Adrenal gland (tissue), 5 donors: Measurements from ENCODE around the gene HIBADH.

Experiments used
- POLR2A ChIP-seq, 2 donors: fragments of 450-650 bp; IDR thresholded peaks; one replicate each; pipeline ENCODE4 v1.6.1; 2017; ENCODE audit warnings: antibody characterized with exemption in 2 of 2, mild to moderate bottlenecking in 2 of 2, moderate library complexity in 1 of 2
- TF ChIP-seq, protein P1 (sequence below), 6 experiments: fragments of 450-650 bp in 4 of 6; fragments of 200-600 bp in 2 of 6; sonication (generic) in 1 of 6; IDR thresholded peaks; 1 replicate in 5 of 6; 2 replicates in 1 of 6; pipeline versions ENCODE4 v1.5.1 to v1.8.0; 2016 to 2021; ENCODE audit warnings: antibody characterized with exemption in 6 of 6, mild to moderate bottlenecking in 2 of 6, moderate library complexity in 1 of 6
- donor health status: DM: no; HTN: no; CAD: no.

DNA sequence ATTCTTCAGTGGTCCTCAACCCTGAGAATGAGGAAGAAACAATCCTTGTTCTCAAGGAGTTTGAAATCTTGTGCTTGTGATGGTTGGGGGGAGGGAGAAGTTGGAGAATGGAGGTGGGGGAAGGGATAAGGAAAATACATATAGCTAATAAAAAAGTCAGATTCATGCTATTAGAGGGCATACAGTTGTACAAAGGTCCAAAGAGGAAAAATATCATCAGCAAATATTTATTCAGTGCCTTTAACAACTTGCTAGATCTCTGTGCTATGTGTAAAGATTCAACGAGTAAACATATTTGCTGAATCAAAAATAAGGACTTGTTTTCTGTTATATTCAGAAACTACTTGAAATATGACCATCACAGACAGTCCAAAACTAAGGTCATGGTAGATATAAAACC lies 114.4 kb downstream of the HIBADH start:
- no peak for TF ChIP-seq POLR2A (IDR thresholded peaks at IDR 0.05)
- TF ChIP-seq, protein P1, sequence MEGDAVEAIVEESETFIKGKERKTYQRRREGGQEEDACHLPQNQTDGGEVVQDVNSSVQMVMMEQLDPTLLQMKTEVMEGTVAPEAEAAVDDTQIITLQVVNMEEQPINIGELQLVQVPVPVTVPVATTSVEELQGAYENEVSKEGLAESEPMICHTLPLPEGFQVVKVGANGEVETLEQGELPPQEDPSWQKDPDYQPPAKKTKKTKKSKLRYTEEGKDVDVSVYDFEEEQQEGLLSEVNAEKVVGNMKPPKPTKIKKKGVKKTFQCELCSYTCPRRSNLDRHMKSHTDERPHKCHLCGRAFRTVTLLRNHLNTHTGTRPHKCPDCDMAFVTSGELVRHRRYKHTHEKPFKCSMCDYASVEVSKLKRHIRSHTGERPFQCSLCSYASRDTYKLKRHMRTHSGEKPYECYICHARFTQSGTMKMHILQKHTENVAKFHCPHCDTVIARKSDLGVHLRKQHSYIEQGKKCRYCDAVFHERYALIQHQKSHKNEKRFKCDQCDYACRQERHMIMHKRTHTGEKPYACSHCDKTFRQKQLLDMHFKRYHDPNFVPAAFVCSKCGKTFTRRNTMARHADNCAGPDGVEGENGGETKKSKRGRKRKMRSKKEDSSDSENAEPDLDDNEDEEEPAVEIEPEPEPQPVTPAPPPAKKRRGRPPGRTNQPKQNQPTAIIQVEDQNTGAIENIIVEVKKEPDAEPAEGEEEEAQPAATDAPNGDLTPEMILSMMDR (IDR thresholded peaks at IDR 0.05) = no peak
